SK-N-SH treated with all-trans-retinoic acid at 6 μM for 48 hours (cell line): ENCODE data around the gene SDCCAG8.

Experiments used
- ATAC-seq: fragments of 200-7000 bp; cut with Tn5 transposase; 3 replicates; pipeline ENCODE4 v1.9.1; 2020; ENCODE audit warnings: mild to moderate bottlenecking, moderate library complexity
- ARNTL ChIP-seq: fragments of 450-650 bp; formaldehyde crosslinking; IDR thresholded peaks from 2 replicates; pipeline ENCODE4 v1.5.0; 2020; ENCODE audit warnings: low read depth, mild to moderate bottlenecking, moderate library complexity, borderline replicate concordance
- BACH2 ChIP-seq: fragments of 250-450 bp; sonication (Bioruptor Pico); IDR thresholded peaks from 2 replicates; pipeline ENCODE4 v1.9.0; 2021; ENCODE audit warnings: mild to moderate bottlenecking, borderline replicate concordance
- CREB5 ChIP-seq: fragments of 250-450 bp; sonication (Bioruptor Pico); IDR thresholded peaks from 2 replicates; pipeline ENCODE4 v1.5.1; 2020; ENCODE audit warnings: low read depth, mild to moderate bottlenecking, moderate library complexity
- CSDC2 ChIP-seq: fragments of 250-450 bp; sonication (Bioruptor Pico); IDR thresholded peaks from 2 replicates; pipeline ENCODE4 v1.5.0; 2020; ENCODE audit warnings: mild to moderate bottlenecking, moderate library complexity
- ESRRG ChIP-seq: fragments of 250-450 bp; sonication (Bioruptor Pico); IDR thresholded peaks from 2 replicates; pipeline ENCODE4 v1.6.1; 2021; ENCODE audit warnings: mild to moderate bottlenecking
- GLIS3 ChIP-seq: fragments of 250-450 bp; sonication (Bioruptor Pico); IDR thresholded peaks from 2 replicates; pipeline ENCODE4 v1.5.0; 2020; ENCODE audit warnings: mild to moderate bottlenecking, moderate library complexity
- ISL1 ChIP-seq: fragments of 250-450 bp; sonication (Bioruptor Pico); IDR thresholded peaks from 2 replicates; pipeline ENCODE4 v2.1.2; 2022; ENCODE audit warnings: mild to moderate bottlenecking, moderate library complexity
- PPARA ChIP-seq: fragments of 250-450 bp; sonication (Bioruptor Pico); IDR thresholded peaks from 2 replicates; pipeline ENCODE4 v1.5.0; 2020; ENCODE audit warnings: mild to moderate bottlenecking, borderline replicate concordance
- RARB ChIP-seq: fragments of 250-450 bp; sonication (Bioruptor Pico); IDR thresholded peaks from 2 replicates; pipeline ENCODE4 v1.8.0; 2021; ENCODE audit warnings: mild to moderate bottlenecking, moderate library complexity
- SNAI2 ChIP-seq: fragments of 250-450 bp; sonication (Bioruptor Pico); IDR thresholded peaks from 2 replicates; pipeline ENCODE4 v1.5.0; 2020; ENCODE audit warnings: mild to moderate bottlenecking, moderate library complexity
- TCF4 ChIP-seq: fragments of 250-450 bp; sonication (Bioruptor Pico); IDR thresholded peaks from 2 replicates; pipeline ENCODE4 v1.8.0; 2021; ENCODE audit warnings: mild to moderate bottlenecking, moderate library complexity, borderline replicate concordance
- TOX ChIP-seq: fragments of 250-450 bp; sonication (Bioruptor Pico); IDR thresholded peaks from 2 replicates; pipeline ENCODE4 v1.8.0; 2021; ENCODE audit warnings: mild to moderate bottlenecking, moderate library complexity, borderline replicate concordance
- TSHZ2 ChIP-seq: fragments of 250-450 bp; sonication (Bioruptor Pico); IDR thresholded peaks from 2 replicates; pipeline ENCODE4 v1.5.0; 2020; ENCODE audit warnings: mild to moderate bottlenecking, moderate library complexity
- ZC3H10 ChIP-seq: fragments of 250-450 bp; sonication (Bioruptor Pico); IDR thresholded peaks from 2 replicates; pipeline ENCODE4 v1.5.1; 2021; ENCODE audit warnings: mild to moderate bottlenecking, moderate library complexity
- ZFP3 ChIP-seq: fragments of 250-450 bp; sonication (Bioruptor Pico); IDR thresholded peaks from 2 replicates; pipeline ENCODE4 v1.5.0; 2020; ENCODE audit warnings: mild to moderate bottlenecking, moderate library complexity
- ZNF565 ChIP-seq: fragments of 450-650 bp; formaldehyde crosslinking; conservative IDR thresholded peaks from 2 replicates; pipeline ENCODE4 v1.5.0; 2020; ENCODE audit warnings: low read depth, mild to moderate bottlenecking, moderate library complexity
- ZNF8 ChIP-seq: fragments of 450-650 bp; formaldehyde crosslinking; IDR thresholded peaks from 2 replicates; pipeline ENCODE4 v1.5.0; 2020; ENCODE audit warnings: mild to moderate bottlenecking, moderate library complexity

Gene SDCCAG8

GRCh38 chr1:243251539-243251938 lies 4.3 kb upstream of the SDCCAG8 start (continued):
- TF ChIP-seq CREB5 (CRISPR knock-in tag), result no peak
- TF ChIP-seq ZFP3 (CRISPR knock-in tag), result no peak
- TF ChIP-seq ZNF8 (CRISPR knock-in tag), result no peak
- TF ChIP-seq GLIS3 (CRISPR knock-in tag), result no peak
- no peak for TF ChIP-seq ZC3H10 (CRISPR knock-in tag)
- no peak for TF ChIP-seq RARB (CRISPR knock-in tag)
- no peak for TF ChIP-seq PPARA (CRISPR knock-in tag)
- no peak for TF ChIP-seq TSHZ2
- no peak for TF ChIP-seq ESRRG (CRISPR knock-in tag)
- TF ChIP-seq ZNF565 (CRISPR knock-in tag), result no peak

GRCh38 chr1:243253211-243253925 lies 2.5 kb upstream of the SDCCAG8 start:
- TF ChIP-seq GLIS3 (CRISPR knock-in tag), result no peak
- TF ChIP-seq CREB5 (CRISPR knock-in tag), result no peak
- TF ChIP-seq ARNTL, result no peak
- TF ChIP-seq TCF4 (CRISPR knock-in tag), result no peak
- no peak for TF ChIP-seq BACH2 (CRISPR knock-in tag)
- no peak for TF ChIP-seq CSDC2 (CRISPR knock-in tag)
- no peak for TF ChIP-seq TSHZ2
- TF ChIP-seq TOX (CRISPR knock-in tag), result no peak
- no peak for TF ChIP-seq RARB (CRISPR knock-in tag)
- TF ChIP-seq PPARA (CRISPR knock-in tag), result no peak
- ATAC-seq, result no peak

GRCh38 chr1:243253926-243254232 lies 2.0 kb upstream of the SDCCAG8 start:
- no peak for ATAC-seq
- TF ChIP-seq PPARA (CRISPR knock-in tag), result no peak
- TF ChIP-seq ISL1, result no peak
- TF ChIP-seq TSHZ2, result no peak
- TF ChIP-seq RARB (CRISPR knock-in tag), result no peak
- no peak for TF ChIP-seq GLIS3 (CRISPR knock-in tag)
- TF ChIP-seq SNAI2 (CRISPR knock-in tag), result no peak
- TF ChIP-seq ZNF8 (CRISPR knock-in tag), result no peak
